ENCODE measurements around the gene FZD10.

Gene FZD10, protein sequence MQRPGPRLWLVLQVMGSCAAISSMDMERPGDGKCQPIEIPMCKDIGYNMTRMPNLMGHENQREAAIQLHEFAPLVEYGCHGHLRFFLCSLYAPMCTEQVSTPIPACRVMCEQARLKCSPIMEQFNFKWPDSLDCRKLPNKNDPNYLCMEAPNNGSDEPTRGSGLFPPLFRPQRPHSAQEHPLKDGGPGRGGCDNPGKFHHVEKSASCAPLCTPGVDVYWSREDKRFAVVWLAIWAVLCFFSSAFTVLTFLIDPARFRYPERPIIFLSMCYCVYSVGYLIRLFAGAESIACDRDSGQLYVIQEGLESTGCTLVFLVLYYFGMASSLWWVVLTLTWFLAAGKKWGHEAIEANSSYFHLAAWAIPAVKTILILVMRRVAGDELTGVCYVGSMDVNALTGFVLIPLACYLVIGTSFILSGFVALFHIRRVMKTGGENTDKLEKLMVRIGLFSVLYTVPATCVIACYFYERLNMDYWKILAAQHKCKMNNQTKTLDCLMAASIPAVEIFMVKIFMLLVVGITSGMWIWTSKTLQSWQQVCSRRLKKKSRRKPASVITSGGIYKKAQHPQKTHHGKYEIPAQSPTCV

DNA sequence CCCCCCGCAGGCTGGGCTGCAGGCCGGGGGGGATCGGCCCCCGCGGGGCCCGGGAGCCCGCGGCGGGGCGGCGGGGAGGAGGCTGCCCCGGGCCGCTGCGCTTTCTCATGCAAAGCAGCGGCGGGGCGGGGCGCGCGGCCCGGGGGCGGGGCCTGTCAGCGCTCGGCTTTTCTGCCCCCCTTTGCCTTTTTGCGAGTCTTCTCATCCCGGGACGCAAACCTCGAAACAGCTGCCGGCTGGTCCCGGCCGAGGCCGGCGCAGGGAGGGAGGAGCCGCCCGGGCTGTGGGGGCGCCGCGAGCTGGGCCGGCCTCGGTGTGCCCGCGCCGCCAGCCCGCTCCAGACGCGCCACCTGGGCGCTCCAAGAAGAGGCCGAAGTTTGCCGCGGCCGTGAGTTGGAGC lies at the start of gene FZD10:
Gene FZD10 (plus strand): TSS at position 198 of the 400 bp plus-strand sequence. CDS start 479 bp downstream, outside the sequence.
- POLR2A ChIA-PET, result no interaction called here
- CTCF ChIA-PET, result no interaction called here
- TF ChIP-seq, protein P1, sequence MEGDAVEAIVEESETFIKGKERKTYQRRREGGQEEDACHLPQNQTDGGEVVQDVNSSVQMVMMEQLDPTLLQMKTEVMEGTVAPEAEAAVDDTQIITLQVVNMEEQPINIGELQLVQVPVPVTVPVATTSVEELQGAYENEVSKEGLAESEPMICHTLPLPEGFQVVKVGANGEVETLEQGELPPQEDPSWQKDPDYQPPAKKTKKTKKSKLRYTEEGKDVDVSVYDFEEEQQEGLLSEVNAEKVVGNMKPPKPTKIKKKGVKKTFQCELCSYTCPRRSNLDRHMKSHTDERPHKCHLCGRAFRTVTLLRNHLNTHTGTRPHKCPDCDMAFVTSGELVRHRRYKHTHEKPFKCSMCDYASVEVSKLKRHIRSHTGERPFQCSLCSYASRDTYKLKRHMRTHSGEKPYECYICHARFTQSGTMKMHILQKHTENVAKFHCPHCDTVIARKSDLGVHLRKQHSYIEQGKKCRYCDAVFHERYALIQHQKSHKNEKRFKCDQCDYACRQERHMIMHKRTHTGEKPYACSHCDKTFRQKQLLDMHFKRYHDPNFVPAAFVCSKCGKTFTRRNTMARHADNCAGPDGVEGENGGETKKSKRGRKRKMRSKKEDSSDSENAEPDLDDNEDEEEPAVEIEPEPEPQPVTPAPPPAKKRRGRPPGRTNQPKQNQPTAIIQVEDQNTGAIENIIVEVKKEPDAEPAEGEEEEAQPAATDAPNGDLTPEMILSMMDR (IDR thresholded peaks at IDR 0.05; ENCODE audit: insufficient read depth, low read length, missing control alignments), result no peak
- DNase-seq (ENCODE audit: low read depth, low spot score), result no peak
- no peak within 1 kb of the TSS for H3K4me3 ChIP-seq (ENCODE audit: low read depth, low read length)

DNA sequence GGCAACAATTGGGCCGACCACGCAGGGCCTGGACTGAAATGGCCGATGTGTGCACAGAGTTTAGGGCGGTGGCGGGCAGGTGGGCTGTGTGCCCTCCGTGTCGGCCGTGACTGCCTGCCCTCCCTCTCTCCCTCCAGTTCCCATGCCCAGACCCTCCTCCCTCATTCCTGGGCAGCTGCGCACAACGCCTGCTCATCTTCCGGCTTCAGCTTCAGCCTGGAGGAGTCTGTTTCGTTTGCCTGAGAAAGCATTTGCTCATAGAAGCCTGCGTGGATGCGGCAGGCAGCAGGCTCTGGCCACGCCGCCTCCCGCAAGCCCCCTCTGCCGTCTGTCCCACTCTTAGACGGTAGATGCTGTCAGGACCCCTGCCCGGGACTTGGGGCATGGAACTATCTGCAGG lies 47.3 kb upstream of the FZD10 start:
- POLR2A ChIA-PET, result no interaction called here

DNA sequence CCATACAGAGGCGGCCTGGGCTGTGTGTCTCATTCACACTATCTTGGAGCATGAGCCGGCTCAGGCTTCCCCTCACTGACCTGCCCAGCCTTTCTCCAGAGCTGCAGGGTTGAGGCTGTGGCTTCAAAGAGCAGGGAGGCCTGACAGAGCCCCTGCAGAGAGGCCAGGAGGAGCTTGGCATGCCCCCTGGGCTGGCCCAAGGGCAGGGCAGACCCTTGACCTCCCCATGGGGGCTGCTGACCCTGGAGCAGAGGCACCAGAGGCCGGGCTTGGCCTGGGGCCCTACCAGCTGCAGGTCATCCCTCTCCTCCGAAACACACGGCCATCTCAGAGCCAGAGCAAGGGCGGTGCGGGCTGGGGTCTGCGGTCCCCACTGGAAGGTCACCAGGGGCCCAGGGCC lies 46.6 kb upstream of the FZD10 start:
- ChIA-PET CTCF (no interaction called here), POLR2A (no interaction called here)
- no peak overlapping the region for H3K4me3 ChIP-seq (ENCODE audit: low read depth, low read length)
- TF ChIP-seq, protein P1 (IDR thresholded peaks at IDR 0.05; ENCODE audit: insufficient read depth, low read length, missing control alignments), result no peak
- no peak for DNase-seq (ENCODE audit: low read depth, low spot score)

More for the DNA sequence above, 47.3 kb upstream of the FZD10 start:
- H3K4me3 ChIP-seq (ENCODE audit: low read depth, low read length), result no peak overlapping the region
- TF ChIP-seq, protein P1 (IDR thresholded peaks at IDR 0.05; ENCODE audit: insufficient read depth, low read length, missing control alignments), result no peak
- CTCF ChIA-PET, result interaction anchor here (0.6 kb wide), 1 partner anchor 1101 kb away, joined by 3 read pairs; no protein-coding TSS in a partner anchor
- DNase-seq (ENCODE audit: low read depth, low spot score), result no peak

DNA sequence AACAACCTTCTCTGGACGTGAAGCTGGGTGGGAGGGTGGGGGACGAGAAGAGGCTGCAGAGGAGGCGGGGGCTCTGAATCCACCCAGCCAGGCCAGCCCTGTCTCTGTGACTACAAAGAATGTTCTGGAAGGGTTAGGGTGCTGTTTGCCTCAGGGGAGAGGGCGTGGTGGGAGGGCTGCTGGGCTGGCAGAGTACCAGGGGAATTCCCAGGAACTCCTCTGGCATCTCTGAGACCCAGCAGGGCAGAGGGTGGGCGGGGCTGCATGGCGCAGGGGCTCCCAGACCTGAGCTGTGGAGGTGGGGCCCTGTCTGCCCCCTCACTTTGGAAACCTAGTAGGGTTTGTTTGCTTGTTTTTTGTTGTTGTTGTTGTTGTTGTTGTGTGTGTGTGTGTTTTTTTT lies 45.5 kb upstream of the FZD10 start:
- no peak for DNase-seq (ENCODE audit: low read depth, low spot score)
- no peak overlapping the region for H3K4me3 ChIP-seq (ENCODE audit: low read depth, low read length)
- ChIA-PET POLR2A (no interaction called here), CTCF (no interaction called here)
- TF ChIP-seq, protein P1 (IDR thresholded peaks at IDR 0.05; ENCODE audit: insufficient read depth, low read length, missing control alignments), result no peak

DNA sequence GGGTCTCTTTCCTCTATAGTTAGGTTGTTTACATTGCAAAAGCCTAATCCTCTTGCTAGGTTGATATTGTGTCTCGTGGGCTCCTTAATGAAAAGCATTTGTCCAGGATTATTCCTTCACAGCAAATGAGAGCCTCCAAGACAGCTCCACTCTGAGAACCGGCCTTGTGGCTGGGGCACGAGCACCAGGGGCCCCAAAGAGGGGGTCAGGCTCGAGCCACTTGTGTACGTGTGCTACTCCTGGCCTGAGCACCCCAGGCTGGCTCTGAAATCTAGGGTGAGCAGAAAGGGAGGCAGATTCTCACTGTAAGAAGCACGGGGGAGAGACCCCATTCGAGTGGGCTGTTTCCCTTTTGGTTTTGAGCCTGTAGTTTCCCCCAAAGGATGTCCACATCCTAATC lies 45.0 kb upstream of the FZD10 start:
- no peak for DNase-seq (ENCODE audit: low read depth, low spot score)
- H3K4me3 ChIP-seq (ENCODE audit: low read depth, low read length), result no peak overlapping the region
- TF ChIP-seq, protein P1 (IDR thresholded peaks at IDR 0.05; ENCODE audit: insufficient read depth, low read length, missing control alignments), result no peak
- CTCF ChIA-PET, result no interaction called here
- POLR2A ChIA-PET, result no interaction called here

DNA sequence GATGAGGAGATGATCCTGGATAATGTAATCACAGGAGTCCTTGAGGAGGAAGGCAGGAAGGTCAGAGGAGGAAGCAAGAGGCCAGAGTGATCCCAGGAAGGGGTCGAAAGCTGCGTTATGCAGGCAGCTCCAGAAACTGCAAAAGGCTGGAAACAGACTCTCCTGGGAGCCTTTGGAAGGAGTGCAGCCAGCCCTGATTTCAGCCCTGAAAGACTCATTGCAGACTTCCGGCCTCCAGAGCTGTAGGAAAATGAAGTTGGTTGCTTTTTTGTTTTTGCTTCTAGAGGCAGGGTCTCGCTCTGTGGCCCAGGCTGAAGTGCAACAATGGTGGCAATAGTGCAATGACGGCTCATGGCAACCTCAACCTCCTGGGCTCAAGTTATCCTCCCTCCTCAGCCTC lies 44.6 kb upstream of the FZD10 start:
- ChIA-PET POLR2A (no interaction called here), CTCF (no interaction called here)
- TF ChIP-seq, protein P1 (IDR thresholded peaks at IDR 0.05; ENCODE audit: insufficient read depth, low read length, missing control alignments), result no peak
- no peak overlapping the region for H3K4me3 ChIP-seq (ENCODE audit: low read depth, low read length)
- DNase-seq (ENCODE audit: low read depth, low spot score), result no peak

All from AG04449 (cell line).